GM21381 (cell line): ENCODE measurements around the gene DNPH1.

Experiments used
- ATAC-seq: cut with Tn5 transposase; IDR thresholded peaks from one replicate; pipeline ENCODE4 v1.9.1; 2021; ENCODE audit warnings: mild to moderate bottlenecking, moderate library complexity; ENCODE audit not compliant: unreplicated experiment

DNPH1 gene

DNA sequence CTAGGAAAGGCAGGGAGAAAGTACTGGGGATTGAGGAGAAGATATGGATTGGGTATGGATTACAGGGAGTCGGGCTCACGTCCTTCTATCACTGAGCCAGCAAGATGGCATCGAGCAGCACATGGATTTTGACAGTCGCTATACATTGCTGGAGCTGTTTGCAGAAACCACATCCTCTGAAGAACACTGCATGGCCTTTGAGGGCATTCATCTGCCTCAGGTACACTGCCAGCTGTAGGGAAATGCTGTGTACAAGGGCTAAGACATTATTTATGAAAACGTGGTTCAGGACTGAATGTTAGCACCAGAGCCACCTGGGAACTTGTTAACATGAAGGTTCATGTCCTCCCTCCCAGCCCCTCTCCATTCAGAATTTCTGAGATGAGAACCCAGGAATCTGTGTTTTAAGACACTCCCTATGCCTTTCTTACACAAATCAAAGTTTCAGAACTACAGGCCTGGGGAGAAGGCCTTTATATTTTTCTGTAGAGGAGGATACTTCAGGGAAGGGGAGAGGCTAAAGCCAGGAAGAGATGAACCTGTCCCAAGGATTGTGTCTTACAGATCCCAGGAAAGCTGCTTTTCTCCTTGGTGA is 43.8 kb downstream of the DNPH1 start:
- ATAC-seq: no peak

DNA sequence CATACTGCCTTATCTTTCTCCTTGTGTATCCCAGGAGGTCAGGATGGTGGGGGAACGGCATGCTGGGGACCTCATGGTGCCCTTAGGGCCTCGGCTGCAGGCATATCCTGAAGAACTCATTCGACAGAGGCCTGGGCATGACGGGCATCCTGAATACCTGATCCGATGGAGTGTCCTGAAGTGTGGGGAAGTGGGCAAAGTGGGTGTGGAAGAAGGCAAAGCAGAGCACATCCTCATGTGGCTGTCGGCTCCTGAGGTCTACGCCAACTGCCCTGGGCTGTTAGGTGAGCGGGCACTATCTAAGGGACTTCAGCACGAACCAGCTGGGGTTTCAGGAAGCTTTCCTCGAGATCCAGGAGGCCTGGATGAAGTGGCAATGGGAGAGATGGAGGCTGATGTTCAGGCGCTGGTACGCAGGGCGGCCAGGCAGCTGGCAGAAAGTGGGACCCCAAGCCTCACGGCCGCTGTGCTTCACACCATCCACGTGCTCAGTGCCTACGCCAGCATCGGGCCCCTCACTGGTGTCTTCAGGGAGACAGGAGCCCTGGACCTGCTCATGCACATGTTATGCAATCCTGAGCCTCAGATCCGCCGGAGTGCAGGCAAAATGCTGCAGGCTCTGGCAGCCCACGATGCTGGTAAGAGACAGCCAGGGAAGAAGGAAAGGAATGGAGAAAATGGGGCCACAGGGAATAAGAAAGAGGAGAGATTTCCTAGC is 44.9 kb downstream of the DNPH1 start:
- ATAC-seq: no peak

DNA sequence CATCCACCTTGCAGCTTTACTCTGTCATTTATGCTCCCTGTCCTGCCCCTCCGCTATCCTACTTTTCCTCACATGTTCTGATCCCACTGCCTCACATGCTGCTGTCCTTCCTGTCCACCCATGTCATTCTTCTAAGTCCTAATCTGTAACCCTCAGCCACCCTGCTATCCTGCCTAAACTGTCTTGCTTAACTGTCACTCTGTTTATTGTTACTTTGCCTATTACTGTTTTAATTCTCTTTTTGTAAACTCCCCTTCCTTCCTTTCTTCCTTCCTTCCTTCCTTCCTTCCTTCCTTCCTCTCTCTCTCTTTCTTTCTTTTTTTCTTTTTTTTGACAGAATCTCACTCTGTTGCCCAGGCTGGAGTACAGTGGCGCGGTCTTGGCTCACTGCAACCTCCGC is 45.8 kb downstream of the DNPH1 start:
- no peak for ATAC-seq

DNA sequence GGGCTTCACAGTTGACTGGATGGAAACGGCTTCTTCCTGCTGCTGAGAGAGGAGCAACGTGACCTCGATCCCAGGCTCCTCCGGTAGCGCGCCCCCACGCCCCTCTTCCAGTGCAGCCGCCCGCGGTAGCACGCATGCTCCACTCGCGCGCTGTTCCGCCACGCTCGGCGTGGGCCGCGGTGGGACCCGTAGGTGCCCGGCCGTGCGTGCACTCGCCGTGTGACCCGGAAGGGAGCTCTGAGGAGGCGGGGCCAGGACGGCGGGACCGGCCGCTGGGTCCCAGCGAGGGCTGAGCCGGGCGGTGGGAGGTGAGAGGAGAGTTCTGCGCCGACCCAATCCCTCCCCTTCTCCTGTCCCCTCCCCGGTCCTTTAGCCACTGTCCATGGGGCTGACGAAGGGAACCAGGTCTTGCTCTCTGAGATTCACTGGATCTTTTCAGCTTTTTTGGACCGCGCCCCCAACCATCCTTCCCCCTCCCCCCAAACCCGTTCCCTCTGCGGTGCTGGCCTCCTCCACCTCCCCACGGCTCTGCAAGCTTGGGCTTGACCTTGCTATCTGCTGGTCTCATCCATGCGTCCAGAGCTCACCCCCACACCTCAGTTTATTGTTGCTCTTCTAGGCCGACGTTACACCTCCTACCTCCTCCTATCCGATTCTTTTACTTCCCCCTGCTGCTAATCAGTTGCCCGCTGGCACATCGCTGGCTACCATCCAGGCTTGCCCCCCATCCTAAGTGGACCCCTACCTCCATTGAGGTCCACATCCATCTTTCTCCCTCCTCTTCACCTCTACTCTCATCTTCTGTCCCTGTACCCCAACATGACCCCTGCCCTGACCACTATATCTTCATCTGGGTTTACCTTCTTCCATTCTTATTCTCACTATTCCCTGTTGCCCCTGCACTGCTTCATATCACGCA is 47.1 kb downstream of the DNPH1 start, which contains the start of gene CUL9:
Gene CUL9 (plus strand): TSS at position 255 of the 919 bp plus-strand sequence. CDS start 2,115 bp downstream, outside the sequence.
- peak; percentile 93 for ATAC-seq

DNA sequence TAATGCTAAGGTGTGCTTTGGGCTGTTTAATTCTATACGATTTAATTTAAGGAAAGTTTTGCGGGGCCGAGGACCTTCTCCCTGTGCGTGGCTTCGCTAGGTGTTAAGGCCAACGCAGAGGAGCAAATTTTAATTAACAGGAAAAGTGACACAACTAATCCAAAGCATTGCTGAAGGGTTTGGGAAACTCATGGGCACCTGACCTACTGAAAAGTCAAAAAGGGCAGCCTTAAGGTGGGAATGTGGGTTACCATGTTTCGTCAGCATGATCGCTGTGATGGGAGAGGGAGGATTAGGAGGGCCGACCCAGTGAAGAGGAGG is 47.7 kb downstream of the DNPH1 start:
- no peak for ATAC-seq

DNA sequence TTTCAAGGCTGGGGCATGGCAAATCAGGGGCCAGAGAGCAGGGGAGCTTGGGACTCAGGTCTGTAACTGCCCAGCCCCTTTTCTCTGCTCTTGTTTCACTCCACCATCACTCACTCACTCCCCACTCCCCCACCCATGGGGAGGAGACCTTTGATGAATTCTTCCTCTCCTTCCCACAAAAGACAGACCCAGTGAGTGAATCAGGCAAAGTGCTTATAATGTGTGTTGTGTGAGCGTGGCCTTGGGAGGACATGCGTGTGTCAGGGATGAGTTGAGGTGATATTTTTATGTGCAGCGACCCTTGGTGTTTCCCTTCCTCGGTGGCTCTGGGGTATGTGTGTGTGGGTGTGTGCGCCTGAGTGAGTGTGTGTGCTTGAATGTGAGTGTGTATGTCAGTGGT is 48.3 kb downstream of the DNPH1 start:
- no peak for ATAC-seq

DNA sequence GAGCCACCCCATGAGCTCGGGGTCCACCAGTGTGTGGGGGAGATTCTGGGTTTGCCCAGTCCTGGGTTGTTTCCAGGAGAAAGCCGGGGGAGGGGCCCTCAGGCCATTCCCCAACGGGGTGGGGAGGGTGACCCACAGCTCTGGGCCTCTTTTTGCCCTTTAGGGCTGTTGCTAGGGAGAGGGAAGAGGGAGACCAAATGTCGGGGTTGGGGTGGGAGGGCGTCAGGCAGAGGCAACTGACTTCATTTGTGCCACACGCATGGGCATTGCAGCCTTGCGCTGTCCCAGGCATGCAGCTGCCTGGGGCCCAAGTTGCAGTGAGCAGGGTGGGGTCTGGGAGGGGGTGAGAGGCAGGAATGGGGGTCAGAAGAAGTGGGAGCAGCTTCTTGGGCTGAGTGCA is 49.2 kb downstream of the DNPH1 start:
- no peak for ATAC-seq

DNA sequence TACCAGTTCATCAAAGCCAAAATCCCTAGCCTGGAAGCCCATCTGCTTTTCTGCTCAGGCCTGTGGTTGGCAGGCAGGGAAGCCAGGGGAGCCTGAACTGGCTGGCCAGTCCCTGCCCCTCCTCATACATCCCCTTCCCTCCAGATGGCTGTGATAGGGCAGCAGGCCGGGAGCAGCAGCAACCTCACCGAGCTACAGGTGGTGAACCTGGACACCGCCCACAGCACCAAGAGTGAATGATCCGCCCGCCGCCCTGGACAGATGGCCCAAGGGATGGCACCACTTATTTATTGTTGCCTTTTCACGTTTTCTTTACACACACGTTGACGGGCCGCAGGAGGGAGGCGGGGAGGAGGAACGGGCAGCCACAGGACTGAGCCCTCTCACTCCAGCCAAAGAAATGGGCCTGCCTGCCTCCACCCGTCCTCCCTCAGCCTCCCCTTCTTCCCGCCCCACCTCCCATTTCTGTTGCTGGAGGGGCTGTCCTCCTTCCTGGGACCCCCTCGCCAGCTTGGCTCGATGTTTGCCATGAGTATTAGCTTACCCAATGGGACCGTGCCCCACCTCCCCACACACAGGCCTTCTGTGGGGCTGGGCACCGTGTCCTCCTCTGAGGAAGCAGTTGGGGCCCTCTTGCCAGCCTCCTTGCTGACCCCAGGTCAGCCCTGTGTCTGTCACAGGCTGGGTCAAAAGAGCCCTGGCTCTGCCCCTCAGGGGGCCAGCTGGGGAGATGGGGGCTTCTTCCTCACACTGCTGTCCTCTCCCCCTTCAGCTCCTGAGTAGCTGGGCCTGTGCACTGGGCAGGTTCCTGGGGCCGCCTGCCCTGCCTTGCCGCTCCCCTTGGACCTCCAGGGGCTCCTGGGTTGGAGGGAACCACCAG is 50.1 kb downstream of the DNPH1 start:
- no peak for ATAC-seq

DNA sequence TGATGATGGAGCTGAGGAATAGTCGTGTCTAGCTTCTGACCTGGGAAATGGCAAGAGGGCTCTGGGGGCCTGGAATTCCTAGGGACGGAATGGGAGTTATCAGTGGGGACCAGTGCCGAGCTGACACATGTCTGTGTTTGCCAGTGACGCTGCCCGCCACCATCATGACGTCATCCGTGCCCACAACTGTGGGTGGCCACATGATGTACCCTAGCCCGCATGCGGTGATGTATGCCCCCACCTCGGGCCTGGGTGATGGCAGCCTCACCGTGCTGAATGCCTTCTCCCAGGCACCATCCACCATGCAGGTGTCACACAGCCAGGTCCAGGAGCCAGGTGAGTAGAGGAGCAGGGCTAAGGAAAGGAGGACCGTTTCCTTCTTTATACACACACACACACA is 51.1 kb downstream of the DNPH1 start:
- ATAC-seq: no peak

DNA sequence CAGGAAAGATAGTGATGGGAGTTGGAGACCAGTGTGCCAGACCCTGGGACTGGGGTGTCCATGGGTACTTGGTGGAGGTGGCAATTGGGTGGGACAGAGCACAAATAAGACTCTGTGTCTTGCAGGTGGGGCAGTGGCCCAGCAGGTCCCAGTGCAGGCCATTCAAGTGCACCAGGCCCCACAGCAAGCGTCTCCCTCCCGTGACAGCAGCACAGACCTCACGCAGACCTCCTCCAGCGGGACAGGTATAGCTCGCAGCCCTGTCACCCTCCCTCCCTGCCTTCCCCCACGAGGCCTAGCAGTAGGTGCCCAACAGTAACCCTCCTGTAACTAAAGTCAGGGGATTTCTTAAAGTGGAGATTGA is 52.9 kb downstream of the DNPH1 start:
- ATAC-seq: no peak

DNA sequence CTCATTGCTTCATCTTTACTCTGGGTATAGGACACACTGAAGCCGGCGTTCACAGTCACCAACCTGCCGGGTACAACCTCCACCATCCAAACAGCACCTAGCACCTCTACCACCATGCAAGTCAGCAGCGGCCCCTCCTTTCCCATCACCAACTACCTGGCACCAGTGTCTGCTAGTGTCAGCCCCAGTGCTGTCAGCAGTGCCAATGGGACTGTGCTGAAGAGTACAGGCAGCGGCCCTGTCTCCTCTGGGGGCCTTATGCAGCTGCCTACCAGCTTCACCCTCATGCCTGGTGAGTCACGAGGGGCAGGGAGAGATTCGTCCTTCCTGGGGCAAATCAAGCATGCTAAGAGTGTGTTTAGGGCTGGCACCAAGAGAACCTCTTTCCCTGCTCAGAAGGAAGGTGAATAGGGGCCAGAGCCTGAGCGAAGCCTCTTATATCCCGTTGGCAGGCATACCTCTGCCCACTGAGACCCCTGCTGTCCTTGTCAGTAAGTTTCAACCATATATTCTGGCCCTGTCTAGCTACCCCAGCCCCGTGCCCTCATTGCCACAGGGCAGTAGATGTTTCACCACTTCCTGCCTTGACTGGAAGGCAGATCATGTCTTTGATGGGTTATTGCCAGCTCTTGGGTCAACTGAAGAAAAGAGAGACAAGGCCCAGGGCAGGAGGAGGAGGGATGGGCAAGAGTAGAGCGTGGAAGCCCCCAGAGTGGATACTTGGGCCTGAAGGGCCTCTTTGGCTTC is 53.4 kb downstream of the DNPH1 start:
- no peak for ATAC-seq
